SIG-M5 treated with dmso at 0.1 percent for 504 hours (cell line): ENCODE measurements around the gene SLC26A11.

Experiments
- DNase-seq: peaks from one replicate; lab custom pipeline; 2025; ENCODE audit not compliant: unreplicated experiment; lab: John Stamatoyannopoulos, UW

SLC26A11 gene

GRCh38 chr17:80220054-80220735, at the start of gene SLC26A11, which contains the start of gene SGSH:
Gene SLC26A11, plus strand, starts transcription at chr17:80220427. Its CDS starts 1,134 bp downstream, at chr17:80221561.
Gene SGSH, minus strand, starts transcription at chr17:80220333. Its CDS starts 20 bp downstream, at chr17:80220313.
- DNase-seq, result no peak

GRCh38 chr17:80171681-80172080, 48.5 kb upstream of the SLC26A11 start:
- no peak for DNase-seq

- no peak for DNase-seq
Measured at GRCh38 chr17:80173126-80173525, 47.1 kb upstream of the SLC26A11 start.

- DNase-seq, result no peak
Measured at GRCh38 chr17:80173916-80174315, 46.3 kb upstream of the SLC26A11 start.

GRCh38 chr17:80176757-80177156, 43.5 kb upstream of the SLC26A11 start:
- no peak for DNase-seq

GRCh38 chr17:80177986-80178595, 42.1 kb upstream of the SLC26A11 start:
- no peak for DNase-seq

GRCh38 chr17:80180192-80180591, 40.0 kb upstream of the SLC26A11 start:
- DNase-seq, result no peak

GRCh38 chr17:80181431-80181830, 38.8 kb upstream of the SLC26A11 start:
- DNase-seq, result no peak

- no peak for DNase-seq
Measured at GRCh38 chr17:80182118-80182844, 37.9 kb upstream of the SLC26A11 start.

- no peak for DNase-seq
Measured at GRCh38 chr17:80182845-80183223, 37.4 kb upstream of the SLC26A11 start.

GRCh38 chr17:80183581-80184422, 36.4 kb upstream of the SLC26A11 start:
- DNase-seq, result no peak

- no peak for DNase-seq
Measured at GRCh38 chr17:80184423-80184714, 35.9 kb upstream of the SLC26A11 start.

GRCh38 chr17:80185968-80186367, 34.3 kb upstream of the SLC26A11 start:
- DNase-seq, result no peak

- no peak for DNase-seq
Measured at GRCh38 chr17:80187090-80187489, 33.1 kb upstream of the SLC26A11 start.

GRCh38 chr17:80187515-80187941, 32.7 kb upstream of the SLC26A11 start:
- no peak for DNase-seq

- DNase-seq, result no peak
Measured at GRCh38 chr17:80189611-80190010, 30.6 kb upstream of the SLC26A11 start.

GRCh38 chr17:80190716-80191115, 29.5 kb upstream of the SLC26A11 start:
- DNase-seq, result no peak

- DNase-seq, result no peak
Measured at GRCh38 chr17:80191192-80191591, 29.0 kb upstream of the SLC26A11 start.

GRCh38 chr17:80191865-80192661, 28.2 kb upstream of the SLC26A11 start:
- DNase-seq, result no peak

- no peak for DNase-seq
Measured at GRCh38 chr17:80195141-80195540, 25.1 kb upstream of the SLC26A11 start.
